Measurements from ENCODE around the gene TIAM2. TPM values are rescaled to one million over a fixed set of nuclear protein-coding genes. Genes with fewer than 3 reads are reported as not detected.
"Not testable (repeated sequence)": the region's sequence is repeated elsewhere in the genome, so short reads cannot be mapped to it uniquely, and the experiment has no call there.

Gene TIAM2
- total and polyA plus RNA-seq, 8 donors, result 1.1 to 44.2 (median 5.5) TPM

GRCh38 chr6:154960854-154961530 lies 34.1 kb upstream of the TIAM2 start:
- H3K27ac ChIP-seq, result no peak overlapping the region
- no peak for TF ChIP-seq POLR2A (IDR thresholded peaks at IDR 0.05)
- no peaks in the 10 kb centered on the region for H3K27me3 ChIP-seq
- DNase-seq, result no peak
- no peak overlapping the region for H3K4me3 ChIP-seq
- 71 to 83% (median 78%) methylated on average over 6 of the region's 6 CpGs for WGBS, 5 donors
- no peaks in the 10 kb centered on the region for H3K9me3 ChIP-seq
- intact Hi-C loops (cut with DNase I; ENCODE audit: low total_unique reads), result no loop called here
- H3K36me3 ChIP-seq, result peaks cover 0 to 16% (median 3%) of the 10 kb centered on the region in 4 donors
- peaks cover 0 to 33% (median 0%) of the 10 kb centered on the region in 4 donors for H3K4me1 ChIP-seq

- no peak for DNase-seq
- TF ChIP-seq CTCF (IDR thresholded peaks at IDR 0.05) (no peak), POLR2A (IDR thresholded peaks at IDR 0.05) (no peak), EP300 (IDR thresholded peaks at IDR 0.05) (no peak), POLR2AphosphoS5 (IDR thresholded peaks at IDR 0.05) (no peak)
- WGBS, 5 donors, result 84 to 95% (median 87%) methylated on average over 2 of the region's 2 CpGs
- no peak overlapping the region for H3K27ac ChIP-seq
- intact Hi-C loops (cut with DNase I; ENCODE audit: low total_unique reads), result no loop called here
- H3K9me3 ChIP-seq, result no peaks in the 10 kb centered on the region
- no peaks in the 10 kb centered on the region for H3K27me3 ChIP-seq
- peaks cover 0 to 16% (median 3%) of the 10 kb centered on the region in 4 donors for H3K36me3 ChIP-seq
- H3K4me1 ChIP-seq, result peaks cover 0 to 33% (median 0%) of the 10 kb centered on the region in 4 donors
- H3K4me3 ChIP-seq, result no peak overlapping the region
Observed at GRCh38 chr6:154962753-154963152, 32.4 kb upstream of the TIAM2 start.

- H3K4me3 ChIP-seq; H3K27me3 ChIP-seq; intact Hi-C loops (cut with DNase I; ENCODE audit: low total_unique reads); DNase-seq; H3K9me3 ChIP-seq; H3K27ac ChIP-seq: not testable (repeated sequence)
- H3K4me1 ChIP-seq, result peaks cover 0 to 20% (median 0%) of the 10 kb centered on the region in 4 donors
- H3K36me3 ChIP-seq, result peaks cover 0 to 14% (median 0%) of the 10 kb centered on the region in 4 donors
- 97 to 99% (median 97%) methylated on average over 12 to 42 of the region's 51 CpGs for WGBS, 5 donors
Observed at GRCh38 chr6:154966065-154966770, 28.9 kb upstream of the TIAM2 start.

- TF ChIP-seq EP300 (IDR thresholded peaks at IDR 0.05) (no peak), CTCF (IDR thresholded peaks at IDR 0.05) (no peak), POLR2A (IDR thresholded peaks at IDR 0.05) (no peak), POLR2AphosphoS5 (IDR thresholded peaks at IDR 0.05) (no peak)
- Histone ChIP-seq H3K36me3 (no peaks in the 10 kb centered on the region), H3K27me3 (no peaks in the 10 kb centered on the region), H3K27ac (no peak overlapping the region), H3K4me3 (no peak overlapping the region), H3K4me1 (no peaks in the 10 kb centered on the region), H3K9me3 (no peaks in the 10 kb centered on the region)
- DNase-seq, result peak in 1 of 2 donors; percentile 59
- intact Hi-C loops (cut with DNase I; ENCODE audit: low total_unique reads), result no loop called here
- 50 to 73% (median 70%) methylated on average over 5 of the region's 5 CpGs for WGBS, 5 donors
Observed at GRCh38 chr6:154969796-154970195, 25.3 kb upstream of the TIAM2 start.

GRCh38 chr6:154974485-154975149 lies 20.5 kb upstream of the TIAM2 start:
- no peak overlapping the region for H3K4me3 ChIP-seq
- no peaks in the 10 kb centered on the region for H3K27me3 ChIP-seq
- H3K36me3 ChIP-seq, result no peaks in the 10 kb centered on the region
- H3K27ac ChIP-seq, result no peak overlapping the region
- H3K4me1 ChIP-seq, result no peaks in the 10 kb centered on the region
- no peaks in the 10 kb centered on the region for H3K9me3 ChIP-seq
- no peak for DNase-seq
- intact Hi-C loops (cut with DNase I; ENCODE audit: low total_unique reads), result no loop called here
- TF ChIP-seq EP300 (IDR thresholded peaks at IDR 0.05) (no peak), POLR2AphosphoS5 (IDR thresholded peaks at IDR 0.05) (no peak), CTCF (IDR thresholded peaks at IDR 0.05) (no peak), POLR2A (IDR thresholded peaks at IDR 0.05) (no peak)
- WGBS, 5 donors, result 79 to 93% (median 84%) methylated on average over 11 of the region's 11 CpGs
